GM12891 (cell line): Measurements from ENCODE around the gene CLPTM1.

Experiments
- POLR2A ChIP-seq: IDR thresholded peaks from 2 replicates; pipeline ENCODE4 v1.6.1; 2011; ENCODE audit warnings: low read depth, low read length, control low read depth
- POLR2AphosphoS5 ChIP-seq: IDR thresholded peaks from 2 replicates; pipeline ENCODE4 v1.6.1; 2011; ENCODE audit warnings: low read depth, low read length, control low read depth
- POU2F2 ChIP-seq: IDR thresholded peaks from 2 replicates; pipeline ENCODE4 v1.6.1; 2011; ENCODE audit warnings: low read depth, mild to moderate bottlenecking, control low read depth, low read length, moderate library complexity
- SPI1 ChIP-seq: IDR thresholded peaks from 2 replicates; pipeline ENCODE4 v1.6.1; 2011; ENCODE audit warnings: low read depth, low read length, control low read depth
- TAF1 ChIP-seq: IDR thresholded peaks from 2 replicates; pipeline ENCODE4 v1.6.1; 2011; ENCODE audit warnings: low read depth, low read length, control low read depth

DNA sequence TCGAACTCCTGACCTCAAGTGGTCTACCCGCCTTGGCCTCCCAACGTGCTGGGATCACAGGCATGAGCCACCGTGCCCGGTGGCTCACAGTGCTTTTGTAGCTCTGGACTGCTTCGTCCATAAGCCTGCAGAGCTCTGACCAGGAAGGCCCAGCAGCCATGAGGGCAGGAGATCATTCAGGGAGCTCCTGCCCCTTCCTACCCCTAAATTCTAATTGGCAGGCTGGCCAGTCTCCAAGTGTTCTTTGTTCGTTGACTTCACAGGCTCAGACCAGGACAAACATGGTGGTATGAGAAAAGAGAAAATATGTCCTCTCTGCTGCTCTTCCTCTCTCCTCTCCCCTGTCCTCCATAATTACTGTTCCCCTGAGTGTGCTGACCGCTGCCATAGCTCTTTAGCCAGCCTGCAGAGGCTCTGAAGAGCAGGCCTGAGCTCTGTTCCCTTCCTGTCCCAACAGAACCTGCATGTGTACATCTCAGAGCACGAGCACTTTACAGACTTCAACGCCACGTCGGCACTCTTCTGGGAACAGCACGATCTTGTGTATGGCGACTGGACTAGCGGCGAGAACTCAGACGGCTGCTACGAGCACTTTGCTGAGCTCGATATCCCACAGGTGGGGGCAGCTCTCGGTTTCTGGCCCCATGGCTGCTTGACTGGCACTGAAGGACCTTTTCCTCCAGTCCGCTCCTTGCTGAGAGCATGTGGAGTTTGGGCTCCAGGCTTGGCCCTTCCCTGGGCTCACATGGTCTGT is 19.0 kb downstream of the CLPTM1 start:
- TF ChIP-seq POLR2AphosphoS5, result no peak
- no peak for TF ChIP-seq POLR2A
- TF ChIP-seq POU2F2, result no peak
- no peak for TF ChIP-seq SPI1
- TF ChIP-seq TAF1, result no peak
